HG02870 (cell line): ENCODE data around the gene WIPI1.
"Not testable (repeated sequence)": the region's sequence is repeated elsewhere in the genome, so short reads cannot be mapped to it uniquely, and the experiment has no call there.

Experiments used
- ATAC-seq: cut with Tn5 transposase; IDR thresholded peaks from one replicate; pipeline ENCODE4 v1.9.1; 2021; ENCODE audit warnings: mild to moderate bottlenecking, moderate library complexity; ENCODE audit not compliant: unreplicated experiment

Gene WIPI1

GRCh38 chr17:68420065-68420464 is 37.2 kb downstream of the WIPI1 start:
- ATAC-seq = no peak

DNA sequence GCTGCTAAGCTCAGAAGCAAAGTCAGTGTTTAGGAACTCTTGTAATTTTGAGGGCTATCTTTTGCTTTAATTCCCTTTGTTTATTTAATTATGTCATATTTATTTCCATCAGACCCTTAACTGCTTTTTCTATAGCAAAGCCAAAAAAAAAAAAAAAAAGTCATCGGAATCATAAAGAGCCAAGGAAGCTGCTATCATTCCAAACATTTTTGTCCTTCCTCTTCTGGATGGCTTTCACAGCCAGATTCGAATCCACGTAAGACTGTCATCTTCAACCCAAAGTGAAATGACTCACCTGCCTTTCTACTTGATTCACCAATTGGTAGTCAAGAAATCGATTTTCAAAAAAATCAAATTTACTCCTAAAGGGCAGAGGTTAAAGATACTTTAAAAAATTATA is 38.4 kb downstream of the WIPI1 start:
- no peak for ATAC-seq

GRCh38 chr17:68417317-68417716 is 40.0 kb downstream of the WIPI1 start:
- ATAC-seq = no peak

- ATAC-seq = not testable (repeated sequence)
These were observed 42.4 kb downstream of the WIPI1 start for GRCh38 chr17:68414901-68415300.

DNA sequence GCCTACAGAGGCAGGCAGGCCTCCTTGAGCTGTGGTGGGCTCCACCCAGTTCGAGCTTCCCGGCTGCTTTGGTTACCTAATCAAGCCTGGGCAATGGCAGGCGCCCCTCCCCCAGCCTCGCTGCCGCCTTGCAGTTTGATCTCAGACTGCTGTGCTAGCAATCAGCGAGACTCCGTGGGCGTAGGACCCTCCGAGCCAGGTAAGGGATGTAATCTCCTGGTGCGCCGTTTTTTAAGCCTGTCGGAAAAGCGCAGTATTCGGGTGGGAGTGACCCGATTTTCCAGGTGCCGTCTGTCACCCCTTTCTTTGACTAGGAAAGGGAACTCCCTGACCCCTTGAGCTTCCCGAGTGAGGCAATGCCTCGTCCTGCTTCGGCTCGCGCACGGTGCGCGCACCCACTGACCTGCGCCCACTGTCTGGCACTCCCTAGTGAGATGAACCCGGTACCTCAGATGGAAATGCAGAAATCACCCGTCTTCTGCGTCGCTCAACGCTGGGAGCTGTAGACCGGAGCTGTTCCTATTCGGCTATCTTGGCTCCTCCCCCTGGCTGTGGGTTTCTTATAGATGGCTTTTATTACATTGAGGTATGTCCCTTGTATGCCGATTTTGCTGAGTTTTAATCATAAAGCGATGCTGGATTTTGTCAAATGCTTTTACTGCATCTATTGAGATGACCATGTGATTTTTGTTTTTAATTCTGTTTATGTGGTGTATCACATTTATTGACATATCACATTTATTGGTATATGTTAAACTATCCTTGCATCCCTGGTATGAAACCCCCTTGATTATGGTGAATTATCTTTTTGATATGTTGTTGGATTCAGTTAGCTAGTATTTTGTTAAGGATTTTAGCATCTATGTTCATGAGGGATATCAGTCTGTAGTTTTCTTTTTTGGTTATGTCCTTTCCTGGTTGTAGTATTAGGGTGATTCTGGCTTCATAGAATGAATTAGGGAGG is 43.4 kb downstream of the WIPI1 start:
- not testable (repeated sequence) for ATAC-seq

- not testable (repeated sequence) for ATAC-seq
These were observed 49.6 kb downstream of the WIPI1 start for GRCh38 chr17:68407656-68408055.

DNA sequence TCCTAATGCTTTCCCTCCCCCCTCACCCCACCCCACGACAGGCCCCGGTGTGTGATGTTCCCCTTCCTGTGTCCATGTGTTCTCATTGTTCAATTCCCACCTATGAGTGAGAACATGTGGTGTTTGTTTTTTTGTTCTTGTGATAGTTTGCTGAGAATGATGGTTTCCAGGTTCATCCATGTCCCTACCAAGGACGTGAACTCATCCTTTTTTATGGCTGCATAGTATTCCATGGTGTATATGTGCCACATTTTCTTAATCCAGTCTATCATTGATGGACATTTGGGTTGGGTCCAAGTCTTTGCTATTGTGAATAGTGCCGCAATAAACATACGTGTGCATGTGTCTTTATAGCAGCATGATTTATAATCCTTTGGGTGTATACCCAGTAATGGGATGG is 53.5 kb downstream of the WIPI1 start:
- ATAC-seq = not testable (repeated sequence)

DNA sequence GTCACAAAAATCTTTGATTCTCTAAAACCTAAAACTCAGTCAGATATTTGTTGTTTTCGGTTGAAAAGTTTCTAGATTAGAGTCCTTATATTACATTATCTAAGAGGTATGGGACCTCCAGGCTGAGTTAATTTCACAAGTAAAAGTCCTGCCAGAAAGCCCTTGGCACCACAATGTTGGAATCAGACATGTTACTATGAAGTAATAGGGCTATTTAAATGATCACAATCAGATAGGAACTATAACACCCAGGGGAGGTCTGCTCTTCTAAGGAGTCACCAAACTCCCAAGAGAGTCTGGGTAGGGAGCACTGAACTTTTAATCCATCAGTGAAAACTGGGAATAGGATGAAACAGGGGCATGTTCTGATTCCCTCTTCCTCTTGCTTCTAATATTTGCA is 54.2 kb downstream of the WIPI1 start:
- no peak for ATAC-seq

DNA sequence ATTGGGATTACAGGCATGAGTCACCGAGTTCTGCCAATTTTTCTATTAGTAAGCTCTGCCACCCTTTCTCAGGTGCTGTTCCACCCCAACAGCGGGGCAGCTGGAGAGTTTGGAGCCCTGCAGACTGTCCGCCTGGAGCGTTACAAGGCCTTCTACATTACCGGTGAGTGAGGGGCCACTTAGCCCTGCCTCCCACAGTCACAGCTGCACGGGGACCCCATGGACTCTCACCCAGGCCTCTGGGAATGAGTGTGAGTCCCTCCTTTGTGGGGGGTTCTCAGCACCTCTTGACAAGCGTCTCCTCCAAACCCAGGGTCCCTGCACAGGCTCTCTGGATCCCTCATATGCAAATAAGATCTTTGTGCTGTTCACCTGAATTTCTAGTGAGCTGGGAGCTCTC is 56.0 kb downstream of the WIPI1 start:
- ATAC-seq = no peak

DNA sequence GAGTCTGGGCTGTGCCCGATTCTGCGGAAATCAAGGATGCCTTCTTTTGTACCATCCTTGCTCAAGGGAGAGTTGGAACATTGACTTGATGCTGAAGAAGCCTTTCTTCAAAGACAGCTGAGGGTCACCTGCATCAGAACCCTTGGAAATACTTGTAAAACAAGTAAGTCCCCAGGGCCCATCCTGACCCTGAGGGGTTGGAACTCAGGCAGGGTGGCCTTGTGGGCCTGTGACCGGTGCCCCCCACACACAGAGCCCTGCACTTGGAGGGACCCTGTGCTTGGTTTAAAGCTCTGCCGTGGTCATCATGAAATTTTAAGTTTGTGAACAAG is 56.9 kb downstream of the WIPI1 start:
- ATAC-seq = no peak

DNA sequence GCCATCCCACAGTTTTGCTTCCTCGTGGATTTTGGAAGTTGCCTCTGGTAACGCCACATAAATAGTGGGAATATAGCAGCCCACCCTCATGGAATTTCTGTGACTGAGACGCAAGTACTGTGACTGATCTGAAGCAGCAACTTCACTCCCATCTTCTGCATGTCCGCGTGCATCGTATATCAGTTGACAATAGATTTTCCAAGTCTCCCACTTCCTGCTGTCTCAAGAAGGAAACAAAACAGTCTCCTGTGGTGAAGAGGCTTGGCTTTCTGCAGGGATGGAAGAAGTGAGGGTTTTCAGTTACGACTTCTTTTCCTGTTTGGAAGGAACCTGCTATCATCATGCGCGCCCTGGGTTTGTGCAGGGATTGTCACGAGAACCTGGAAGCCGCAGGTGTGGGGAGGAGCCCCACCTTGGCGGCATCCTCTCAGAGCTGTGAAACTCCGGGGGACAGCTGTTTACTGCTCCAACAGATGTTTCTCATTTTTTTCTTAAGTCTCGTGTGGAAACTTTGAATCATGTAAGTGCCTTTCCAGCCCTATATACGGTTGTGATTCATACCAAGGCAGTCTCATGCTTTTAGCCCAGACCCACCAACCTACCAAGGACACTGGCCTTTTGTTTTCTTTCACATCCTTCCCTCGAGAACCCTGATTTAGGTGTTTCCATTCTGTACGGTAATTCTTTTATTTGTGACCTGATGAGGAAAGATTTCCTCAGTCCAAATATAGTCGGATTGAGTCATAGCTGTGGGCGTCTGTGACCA is 57.5 kb downstream of the WIPI1 start:
- peak; percentile 54 for ATAC-seq

DNA sequence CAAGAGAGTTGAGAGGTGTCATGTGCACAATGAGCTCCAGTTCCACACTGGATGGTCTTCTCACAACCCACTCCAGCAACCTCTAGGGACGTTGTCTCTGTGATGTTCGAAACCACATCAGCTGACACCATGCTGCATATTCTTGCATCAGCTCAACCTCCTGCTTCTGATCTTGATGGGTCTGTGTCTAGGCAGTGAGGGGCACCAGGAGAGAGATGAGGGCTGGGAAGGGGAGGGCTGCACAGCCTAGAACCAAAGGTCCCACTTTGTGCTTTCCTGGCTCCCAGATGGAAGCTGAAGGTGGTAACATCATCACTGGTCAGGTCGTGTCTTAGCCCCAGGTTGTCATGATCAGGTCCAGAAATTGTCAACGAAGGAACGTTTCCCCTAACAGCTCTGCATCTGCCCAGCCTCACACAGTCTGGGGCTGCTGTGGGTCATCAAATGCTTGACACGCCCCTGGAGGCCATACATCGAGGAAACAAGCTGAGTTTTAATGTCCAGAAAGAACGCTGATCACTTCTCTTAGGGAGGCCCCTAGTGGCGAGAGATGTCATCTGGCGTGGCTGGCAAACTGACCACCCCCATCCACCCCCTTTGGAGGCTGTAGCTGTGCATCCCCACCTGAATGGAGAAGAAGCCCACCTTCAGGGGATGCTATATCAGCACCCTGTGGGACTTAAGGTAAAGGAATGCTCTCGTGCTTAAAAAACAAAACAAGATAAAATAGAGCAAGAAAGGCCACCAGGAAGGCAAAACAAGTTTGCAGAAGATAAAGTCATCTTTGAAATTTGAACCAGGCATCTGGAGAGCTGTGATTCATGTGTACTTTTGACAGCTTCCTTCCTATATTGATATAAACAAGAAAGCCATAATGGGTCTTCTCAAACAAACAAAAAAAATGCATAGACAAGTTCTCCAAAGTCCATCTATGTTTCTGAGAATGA is 58.3 kb downstream of the WIPI1 start:
- peak; percentile 63 for ATAC-seq

DNA sequence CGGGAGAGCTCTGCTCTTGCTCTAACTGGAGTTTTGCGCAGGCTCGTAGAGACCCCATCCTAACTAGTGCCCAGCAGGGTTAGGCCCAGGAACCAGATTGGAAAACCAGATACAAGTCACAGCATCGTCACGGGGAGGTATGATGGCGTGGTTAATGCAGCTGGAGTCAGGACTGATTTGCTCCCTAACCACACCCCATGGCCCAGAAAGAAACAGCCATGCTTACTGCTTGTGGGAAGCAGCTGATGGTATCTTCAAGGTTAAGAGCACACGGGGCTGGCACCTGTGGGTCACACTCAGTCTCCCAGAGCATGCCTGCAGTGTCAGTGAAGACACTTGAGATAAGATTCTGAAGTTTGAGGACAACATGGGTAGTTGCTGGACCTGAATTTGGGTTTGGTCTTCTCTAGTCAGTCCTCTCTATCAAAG is 60.2 kb downstream of the WIPI1 start:
- no peak for ATAC-seq

GRCh38 chr17:68396226-68397107 is 60.8 kb downstream of the WIPI1 start:
- ATAC-seq = no peak

GRCh38 chr17:68394608-68395331 is 62.5 kb downstream of the WIPI1 start:
- ATAC-seq = no peak

- ATAC-seq = no peak
These were observed 65.6 kb downstream of the WIPI1 start for GRCh38 chr17:68391561-68392268.

GRCh38 chr17:68390888-68391545 is 66.3 kb downstream of the WIPI1 start:
- no peak for ATAC-seq

DNA sequence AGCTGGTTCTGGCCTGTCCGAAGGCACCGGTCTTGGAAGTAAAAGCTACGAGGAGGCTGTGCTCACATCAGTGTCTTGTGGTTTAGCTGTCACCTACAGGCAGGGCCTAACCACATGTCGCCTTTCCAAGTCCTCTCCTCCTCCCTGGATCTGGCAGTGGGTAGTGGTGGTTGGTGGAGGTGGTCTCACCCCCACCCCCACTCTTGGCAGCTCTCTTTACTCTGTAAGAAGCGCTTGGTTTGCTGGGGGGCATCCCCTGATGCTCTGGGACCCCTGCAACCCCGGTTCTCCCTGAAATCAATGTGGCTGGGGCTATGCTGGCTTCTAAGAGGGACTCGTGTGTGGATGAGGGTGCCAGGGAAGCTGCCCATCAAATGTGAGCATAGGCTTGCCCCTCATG is 68.3 kb downstream of the WIPI1 start:
- no peak for ATAC-seq
